Stimulated activated CD8-positive, alpha-beta memory T cell treated with anti-CD3 and anti-CD28 coated beads, Interleukin-2, amount 100 ng/mL, for 48 hours (primary cell): ENCODE data around the gene NABP2.

Experiments
- DNase-seq, 2 donors: peaks; one replicate each; pipeline ENCODE4 v3.0.0-alpha.2; 2020; ENCODE audit warnings: low read depth in 2 of 2

The NABP2 gene

DNA sequence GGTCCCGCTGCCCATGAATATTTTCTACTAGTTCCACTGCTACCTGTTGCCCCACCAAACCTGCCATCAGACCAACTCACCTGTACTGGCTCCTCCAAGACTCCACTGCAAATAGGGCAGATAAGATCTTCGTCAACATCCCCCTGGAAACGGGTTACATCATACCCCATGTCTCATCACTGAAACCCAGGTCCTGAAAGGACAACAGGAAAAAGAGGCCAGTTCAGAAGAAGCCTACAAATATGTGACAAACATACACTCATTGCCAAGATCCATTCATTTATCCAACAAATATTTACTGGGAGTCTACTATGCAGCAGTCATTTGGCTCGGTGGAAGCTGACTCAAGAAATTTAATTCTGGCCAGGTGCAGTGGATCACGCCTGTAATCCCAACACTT, 10.3 kb upstream of the NABP2 start:
- no peak for DNase-seq

DNA sequence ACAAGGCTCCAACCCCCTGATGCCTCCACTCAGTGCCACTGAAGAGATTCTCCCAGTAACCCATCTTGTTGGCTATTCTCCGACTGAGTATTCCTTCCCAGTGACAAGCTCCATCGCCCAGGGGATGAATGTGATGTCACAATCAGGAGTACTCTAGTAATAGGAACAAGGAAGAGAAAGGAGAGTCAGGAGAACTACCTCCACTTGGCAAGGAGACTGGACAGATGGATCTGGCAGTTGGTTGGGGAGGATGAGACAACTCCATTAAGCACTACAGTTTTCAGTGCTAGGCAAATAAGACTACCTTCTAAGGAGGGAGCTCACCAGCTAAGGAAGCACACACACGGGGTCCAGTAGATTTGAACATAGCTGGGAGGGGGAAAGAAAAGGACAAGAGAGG, 7.7 kb upstream of the NABP2 start:
- DNase-seq: no peak

DNA sequence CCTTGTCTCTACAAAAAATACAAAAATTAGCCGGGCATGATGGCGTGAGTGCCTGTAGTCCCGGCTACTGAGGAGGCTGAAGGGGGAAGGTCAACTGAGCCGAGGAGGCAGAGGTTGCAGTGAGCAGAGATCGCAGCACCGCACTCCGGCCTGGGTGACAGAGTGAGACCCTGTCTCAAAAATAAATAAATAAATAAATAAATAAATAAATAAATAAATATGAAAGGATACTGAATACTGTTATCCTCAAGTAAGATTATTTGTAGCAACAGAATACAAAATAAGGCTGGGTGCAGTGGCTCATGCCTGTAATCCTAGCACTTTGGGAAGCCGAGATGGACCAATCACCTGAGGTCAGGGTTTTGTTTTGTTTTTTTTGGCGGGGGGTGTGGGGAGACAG, 4.3 kb upstream of the NABP2 start:
- DNase-seq: no peak

- DNase-seq: no peak
Observed at GRCh38 chr12:56220611-56221231, 3.4 kb upstream of the NABP2 start.

DNA sequence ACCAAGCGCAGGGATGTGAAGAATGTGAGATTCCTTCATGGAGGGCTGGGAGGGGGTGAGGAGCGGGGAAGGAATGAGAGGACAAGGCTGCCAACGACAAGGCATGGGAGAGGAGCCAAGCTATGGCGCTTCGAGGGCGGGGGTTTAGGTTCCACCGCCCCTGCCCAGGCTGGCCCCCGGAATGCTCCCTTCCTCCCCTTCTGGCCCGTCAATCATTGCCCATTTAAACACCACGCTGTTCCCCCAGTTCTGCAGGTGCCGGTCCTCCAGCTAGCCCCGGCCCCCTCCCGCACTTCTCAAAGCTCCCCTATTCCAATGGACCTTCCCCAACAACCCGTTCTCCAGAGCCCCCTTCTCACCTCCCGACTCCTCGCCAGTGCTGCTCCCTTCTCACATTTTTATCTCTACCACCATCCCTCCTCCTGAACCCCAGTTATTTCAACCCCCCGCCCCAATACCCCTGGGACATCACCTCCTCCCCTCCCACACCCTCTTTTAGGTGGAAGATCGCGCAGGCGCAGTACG, 2.8 kb upstream of the NABP2 start:
- no peak for DNase-seq

- DNase-seq: peak; percentile 85 to 91
Observed at GRCh38 chr12:56221757-56222530, 2.2 kb upstream of the NABP2 start, which contains the start of gene RNF41. Gene RNF41 (minus strand): TSS chr12:56221922. CDS start chr12:56214047, 7,875 bp downstream.

GRCh38 chr12:56222531-56222895, 1.6 kb upstream of the NABP2 start:
- DNase-seq: no peak

- DNase-seq: no peak
Observed at GRCh38 chr12:56223571-56224101, 506 bp upstream of the NABP2 start.

DNA sequence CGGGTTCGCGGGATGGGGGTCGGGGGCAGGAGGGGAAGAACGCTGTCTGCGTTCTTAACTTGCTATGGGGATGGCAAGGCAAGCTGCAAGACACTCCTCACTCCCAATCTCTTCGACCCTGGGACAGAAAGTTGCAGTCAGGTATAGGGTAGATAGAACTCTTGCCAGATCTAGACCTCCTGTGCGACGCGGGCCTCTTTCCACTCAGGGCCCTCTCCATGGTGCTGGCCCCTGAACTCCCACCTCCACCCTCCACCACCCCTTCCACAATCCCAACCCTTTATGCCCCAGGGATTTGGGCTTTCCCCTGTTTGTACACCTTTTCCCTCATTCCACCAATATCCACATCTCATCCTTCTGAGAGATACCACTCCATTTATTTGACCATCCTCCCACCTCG, 812 bp downstream of the NABP2 start:
- DNase-seq: no peak

DNA sequence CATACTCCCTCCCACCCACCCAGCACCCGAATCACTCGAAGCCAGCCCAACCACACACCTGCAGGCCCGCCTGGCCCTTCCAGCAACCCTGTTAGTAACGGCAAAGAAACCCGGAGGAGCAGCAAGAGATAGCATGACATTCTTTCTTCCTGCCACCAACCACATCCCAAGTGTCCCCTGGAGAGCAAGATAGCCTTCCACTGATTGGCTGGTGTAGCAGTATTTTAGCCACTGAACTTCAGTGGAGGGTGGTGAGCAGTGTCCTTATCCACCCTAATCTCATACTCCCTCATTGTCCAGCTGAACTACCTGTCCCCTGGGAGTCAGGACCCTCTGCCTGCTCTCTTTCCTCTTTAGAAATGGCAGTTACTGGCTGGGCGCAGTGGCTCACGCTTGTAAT, 4.9 kb downstream of the NABP2 start:
- DNase-seq: no peak

- DNase-seq: no peak
Observed at GRCh38 chr12:56229916-56230431, 5.8 kb downstream of the NABP2 start, which contains the start of gene SLC39A5. Gene SLC39A5 (plus strand): TSS chr12:56230051. CDS start chr12:56231275, 1,224 bp downstream.

GRCh38 chr12:56230432-56231183, 6.5 kb downstream of the NABP2 start:
- no peak for DNase-seq

DNA sequence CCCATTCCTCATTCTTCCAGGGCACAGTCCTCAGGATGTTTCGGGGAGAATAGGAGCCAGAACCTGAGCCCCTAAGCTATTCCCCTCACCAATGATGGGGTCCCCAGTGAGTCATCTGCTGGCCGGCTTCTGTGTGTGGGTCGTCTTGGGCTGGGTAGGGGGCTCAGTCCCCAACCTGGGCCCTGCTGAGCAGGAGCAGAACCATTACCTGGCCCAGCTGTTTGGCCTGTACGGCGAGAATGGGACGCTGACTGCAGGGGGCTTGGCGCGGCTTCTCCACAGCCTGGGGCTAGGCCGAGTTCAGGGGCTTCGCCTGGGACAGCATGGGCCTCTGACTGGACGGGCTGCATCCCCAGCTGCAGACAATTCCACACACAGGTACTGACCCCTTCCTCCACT, 7.0 kb downstream of the NABP2 start:
- DNase-seq: no peak

DNA sequence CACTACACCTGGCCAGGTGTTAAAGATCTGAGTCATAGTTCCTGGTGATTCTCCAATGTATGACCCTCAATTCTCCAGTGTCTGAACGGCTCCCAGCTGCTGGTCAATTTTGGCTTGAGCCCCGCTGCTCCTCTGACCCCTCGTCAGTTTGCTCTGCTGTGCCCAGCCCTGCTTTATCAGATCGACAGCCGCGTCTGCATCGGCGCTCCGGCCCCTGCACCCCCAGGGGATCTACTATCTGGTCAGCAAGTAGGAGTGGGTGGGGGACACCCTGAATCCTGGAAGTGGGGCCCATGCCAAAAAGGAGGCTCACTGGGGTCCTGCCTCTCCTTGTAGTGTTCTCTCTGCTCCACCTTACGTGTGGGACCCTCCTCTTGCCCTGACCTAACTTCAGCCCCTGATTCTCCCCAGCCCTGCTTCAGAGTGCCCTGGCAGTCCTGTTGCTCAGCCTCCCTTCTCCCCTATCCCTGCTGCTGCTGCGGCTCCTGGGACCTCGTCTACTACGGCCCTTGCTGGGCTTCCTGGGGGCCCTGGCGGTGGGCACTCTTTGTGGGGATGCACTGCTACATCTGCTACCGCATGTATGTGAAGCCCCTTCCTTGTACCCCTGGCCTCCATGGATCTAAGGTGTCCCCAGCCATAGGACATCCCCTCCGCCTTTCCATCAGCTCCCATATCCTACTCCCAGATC, 10.7 kb downstream of the NABP2 start:
- no peak for DNase-seq

DNA sequence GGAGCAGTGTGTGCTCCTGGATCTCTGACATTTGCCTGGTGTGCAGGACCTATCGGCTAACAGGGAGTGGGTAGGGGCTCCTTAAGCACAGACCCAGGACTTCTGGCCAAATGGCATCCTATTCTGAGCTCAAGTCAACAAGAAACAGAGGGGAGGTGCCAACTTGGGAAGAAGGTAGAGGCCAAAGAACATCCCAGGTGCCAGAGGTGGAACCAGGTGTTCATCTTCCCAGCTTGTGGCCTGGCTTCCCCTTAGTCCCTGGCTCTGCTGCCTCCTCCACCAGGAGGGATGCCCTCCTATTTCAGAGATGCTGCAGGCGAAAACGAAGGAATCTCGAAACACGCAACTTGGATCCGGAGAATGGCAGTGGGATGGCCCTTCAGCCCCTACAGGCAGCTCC, 11.9 kb downstream of the NABP2 start:
- DNase-seq: no peak

DNA sequence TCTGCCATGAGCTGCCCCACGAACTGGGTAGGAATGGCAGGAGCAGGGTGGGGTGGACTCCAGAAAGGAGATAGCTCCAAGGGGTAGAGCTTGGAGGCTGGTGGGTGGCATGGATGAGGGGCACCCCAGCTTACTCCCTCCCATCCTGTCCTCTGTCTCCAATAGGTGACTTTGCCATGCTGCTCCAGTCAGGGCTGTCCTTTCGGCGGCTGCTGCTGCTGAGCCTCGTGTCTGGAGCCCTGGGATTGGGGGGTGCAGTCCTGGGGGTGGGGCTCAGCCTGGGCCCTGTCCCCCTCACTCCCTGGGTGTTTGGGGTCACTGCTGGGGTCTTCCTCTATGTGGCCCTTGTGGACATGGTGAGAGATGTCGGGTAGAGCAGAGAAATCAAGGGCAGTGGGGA, 12.8 kb downstream of the NABP2 start:
- DNase-seq: no peak

DNA sequence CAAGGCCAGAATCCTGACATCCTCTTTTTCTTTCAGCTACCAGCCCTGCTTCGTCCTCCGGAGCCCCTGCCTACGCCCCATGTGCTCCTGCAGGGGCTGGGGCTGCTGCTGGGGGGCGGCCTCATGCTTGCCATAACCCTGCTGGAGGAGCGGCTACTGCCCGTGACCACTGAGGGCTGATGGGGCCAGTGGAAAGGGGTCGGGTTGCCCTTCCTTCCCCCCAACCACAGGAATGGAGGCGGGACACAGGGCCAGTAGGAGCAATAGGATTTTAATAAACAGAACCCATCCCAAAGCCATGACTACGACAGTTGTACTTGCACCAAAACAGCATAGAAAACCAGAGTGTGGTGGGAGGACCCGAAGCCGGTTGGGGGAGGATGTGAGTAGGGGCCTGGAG, 13.4 kb downstream of the NABP2 start:
- DNase-seq: no peak

DNA sequence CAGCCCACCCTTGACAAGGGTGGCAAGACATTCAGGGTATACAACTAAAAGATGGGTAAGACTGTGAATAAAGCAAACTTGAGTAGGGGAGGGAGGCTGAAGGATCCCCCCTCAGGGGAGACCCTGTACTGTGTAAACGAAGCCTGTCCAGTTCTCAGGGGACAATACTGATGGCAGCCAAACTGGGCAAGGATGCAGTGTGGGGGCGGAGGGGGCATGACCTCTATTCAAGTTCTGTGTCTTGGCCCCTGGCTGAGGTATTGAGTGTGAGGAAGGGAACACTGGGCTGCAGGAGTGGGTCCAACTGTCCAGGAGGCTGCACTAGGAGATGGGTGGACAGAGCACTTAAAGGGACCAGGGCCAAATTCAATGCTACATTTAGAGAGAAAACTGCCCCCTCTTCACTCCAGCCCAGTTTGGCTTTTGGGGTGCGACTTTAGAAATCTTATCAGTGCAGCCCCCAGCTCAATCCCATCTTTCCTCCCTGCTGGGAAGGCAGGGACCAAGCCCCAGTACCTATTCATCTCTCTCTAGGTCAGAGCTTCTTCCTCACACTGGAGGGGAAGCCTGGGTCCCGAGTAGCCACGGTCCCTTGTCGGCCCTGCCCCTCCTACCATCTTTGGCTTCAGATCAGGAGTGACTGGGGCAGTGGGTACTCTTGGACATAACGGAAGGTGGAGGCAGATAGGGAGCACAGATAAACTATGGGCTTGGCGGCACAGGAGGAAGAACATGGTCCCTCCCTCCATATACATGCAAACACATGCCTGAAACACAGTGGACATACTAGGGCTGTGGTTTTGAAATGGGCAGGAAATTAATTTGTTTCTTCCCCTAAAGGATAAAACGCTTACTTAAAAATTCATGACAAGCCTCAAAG, 17.5 kb downstream of the NABP2 start:
- DNase-seq: no peak

DNA sequence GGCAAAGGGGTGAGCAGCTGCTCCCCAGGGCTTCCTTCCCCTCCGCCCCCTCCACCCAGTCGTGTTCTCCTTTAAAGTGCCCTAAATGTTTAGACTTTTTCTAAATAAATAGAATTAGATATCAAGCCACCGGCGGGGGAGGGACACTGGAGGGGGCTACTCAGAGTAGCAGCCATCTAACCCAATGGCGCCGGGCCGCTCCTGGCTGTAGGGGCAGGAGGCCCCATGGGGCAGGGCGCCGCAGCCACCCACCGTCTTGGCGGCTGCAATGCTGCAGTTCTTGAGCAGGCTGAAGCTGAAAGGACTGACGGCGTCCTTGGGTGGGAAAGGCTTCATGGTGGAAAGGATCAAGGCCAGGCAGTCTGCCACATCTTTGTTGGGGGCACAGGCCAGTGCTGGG, 18.8 kb downstream of the NABP2 start:
- DNase-seq: no peak

GRCh38 chr12:56243731-56244181, 19.6 kb downstream of the NABP2 start:
- DNase-seq: no peak
